Glutamatergic neuron (in vitro differentiated cells): ENCODE results near the gene RNF113B. TPM values are rescaled to one million over a fixed set of nuclear protein-coding genes. Genes with fewer than 3 reads are reported as not detected.

Experiments
- DNase-seq: peaks from one replicate; pipeline ENCODE4 v3.0.0; 2022
- H3K27ac Mint-ChIP-seq: one replicate; pipeline ENCODE4 v1.8.0; 2020; ENCODE audit warnings: mild to moderate bottlenecking, mixed read lengths, inconsistent platforms; ENCODE audit not compliant: unreplicated experiment
- H3K27me3 Mint-ChIP-seq: one replicate; pipeline ENCODE4 v1.8.0; 2020; ENCODE audit warnings: mild to moderate bottlenecking, moderate library complexity, mixed read lengths, inconsistent platforms; ENCODE audit not compliant: unreplicated experiment
- H3K36me3 Mint-ChIP-seq: one replicate; pipeline ENCODE4 v1.8.0; 2020; ENCODE audit warnings: mild to moderate bottlenecking, mixed read lengths, inconsistent platforms; ENCODE audit not compliant: unreplicated experiment
- H3K4me1 Mint-ChIP-seq: one replicate; pipeline ENCODE4 v1.8.0; 2020; ENCODE audit warnings: mild to moderate bottlenecking, low read depth, mixed read lengths, inconsistent platforms; ENCODE audit not compliant: unreplicated experiment
- H3K4me3 Mint-ChIP-seq: one replicate; pipeline ENCODE4 v1.8.0; 2020; ENCODE audit warnings: mild to moderate bottlenecking, mixed read lengths, inconsistent platforms; ENCODE audit not compliant: unreplicated experiment
- H3K9me3 Mint-ChIP-seq: one replicate; pipeline ENCODE4 v1.8.0; 2020; ENCODE audit warnings: mild to moderate bottlenecking, moderate library complexity, mixed read lengths, inconsistent platforms; ENCODE audit not compliant: unreplicated experiment
- total RNA-seq: library from RNA; stranded (reverse); fragmentation: NEBNext Ultra II Directional; extraction: Animal tissue kit (Norgen Biotek cat#: 25700); gene quantifications from one replicate; pipeline ENCODE4 v1.2.1, GENCODE V29; 2021; ENCODE audit not compliant: unreplicated experiment
- TF ChIP-seq, protein P1 (sequence below): fragments of 200-600 bp; sonication (generic); IDR thresholded peaks from one replicate; pipeline ENCODE4 v1.5.0; 2021; ENCODE audit not compliant: partially characterized antibody, unreplicated experiment

RNF113B gene
- total RNA-seq, 1 donor from 2014 or later: not detected

GRCh38 chr13:98192008-98192407 lies 14.9 kb upstream of the RNF113B start:
- Mint-ChIP-seq H3K4me1 (peaks cover 26% of the 10 kb centered on the region), H3K27ac (no peak overlapping the region), H3K9me3 (peaks cover 2% of the 10 kb centered on the region), H3K27me3 (no peaks in the 10 kb centered on the region), H3K36me3 (no peaks in the 10 kb centered on the region), H3K4me3 (no peak overlapping the region)
- no peak for DNase-seq
- TF ChIP-seq, protein P1, sequence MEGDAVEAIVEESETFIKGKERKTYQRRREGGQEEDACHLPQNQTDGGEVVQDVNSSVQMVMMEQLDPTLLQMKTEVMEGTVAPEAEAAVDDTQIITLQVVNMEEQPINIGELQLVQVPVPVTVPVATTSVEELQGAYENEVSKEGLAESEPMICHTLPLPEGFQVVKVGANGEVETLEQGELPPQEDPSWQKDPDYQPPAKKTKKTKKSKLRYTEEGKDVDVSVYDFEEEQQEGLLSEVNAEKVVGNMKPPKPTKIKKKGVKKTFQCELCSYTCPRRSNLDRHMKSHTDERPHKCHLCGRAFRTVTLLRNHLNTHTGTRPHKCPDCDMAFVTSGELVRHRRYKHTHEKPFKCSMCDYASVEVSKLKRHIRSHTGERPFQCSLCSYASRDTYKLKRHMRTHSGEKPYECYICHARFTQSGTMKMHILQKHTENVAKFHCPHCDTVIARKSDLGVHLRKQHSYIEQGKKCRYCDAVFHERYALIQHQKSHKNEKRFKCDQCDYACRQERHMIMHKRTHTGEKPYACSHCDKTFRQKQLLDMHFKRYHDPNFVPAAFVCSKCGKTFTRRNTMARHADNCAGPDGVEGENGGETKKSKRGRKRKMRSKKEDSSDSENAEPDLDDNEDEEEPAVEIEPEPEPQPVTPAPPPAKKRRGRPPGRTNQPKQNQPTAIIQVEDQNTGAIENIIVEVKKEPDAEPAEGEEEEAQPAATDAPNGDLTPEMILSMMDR: no peak

GRCh38 chr13:98190889-98191444 lies 13.9 kb upstream of the RNF113B start:
- TF ChIP-seq, protein P1: no peak
- H3K27me3 Mint-ChIP-seq: no peaks in the 10 kb centered on the region
- H3K9me3 Mint-ChIP-seq: peaks cover 2% of the 10 kb centered on the region
- no peak overlapping the region for H3K4me3 Mint-ChIP-seq
- H3K4me1 Mint-ChIP-seq: peaks cover 26% of the 10 kb centered on the region
- H3K36me3 Mint-ChIP-seq: no peaks in the 10 kb centered on the region
- no peak for DNase-seq
- no peak overlapping the region for H3K27ac Mint-ChIP-seq

GRCh38 chr13:98189841-98190505 lies 12.9 kb upstream of the RNF113B start:
- TF ChIP-seq, protein P1: no peak
- Mint-ChIP-seq H3K36me3 (no peaks in the 10 kb centered on the region), H3K4me1 (peaks cover 24% of the 10 kb centered on the region), H3K9me3 (peaks cover 2% of the 10 kb centered on the region), H3K27ac (no peak overlapping the region), H3K27me3 (no peaks in the 10 kb centered on the region), H3K4me3 (no peak overlapping the region)
- DNase-seq: no peak

GRCh38 chr13:98188544-98189166 lies 11.6 kb upstream of the RNF113B start:
- Mint-ChIP-seq H3K27ac (no peak overlapping the region), H3K4me3 (no peak overlapping the region), H3K27me3 (peaks cover 1% of the 10 kb centered on the region), H3K4me1 (peaks cover 21% of the 10 kb centered on the region), H3K36me3 (no peaks in the 10 kb centered on the region), H3K9me3 (peaks cover 2% of the 10 kb centered on the region)
- TF ChIP-seq, protein P1: no peak
- no peak for DNase-seq

- Mint-ChIP-seq H3K4me1 (peaks cover 24% of the 10 kb centered on the region), H3K27ac (no peak overlapping the region), H3K36me3 (no peaks in the 10 kb centered on the region), H3K4me3 (no peak overlapping the region), H3K9me3 (peaks cover 2% of the 10 kb centered on the region), H3K27me3 (peaks cover 1% of the 10 kb centered on the region)
- DNase-seq: no peak
- TF ChIP-seq, protein P1: no peak
These were observed 10.8 kb upstream of the RNF113B start for GRCh38 chr13:98187965-98188261.
